ENCODE data around the gene B4GALNT1. TPM values are rescaled to one million over a fixed set of nuclear protein-coding genes. Genes with fewer than 3 reads are reported as not detected.

The B4GALNT1 gene
- total RNA-seq, 2 experiments from 2014 or later: 1.2 to 3.1 TPM

GRCh38 chr12:57641699-57642442 is 8.9 kb upstream of the B4GALNT1 start:
- BruUV-seq (replicated peaks): no TSS peak
- Histone ChIP-seq H3K9me3 (ENCODE audit: low read length) (peaks cover 11% of the 10 kb centered on the region), H3K4me2 (ENCODE audit: low read length) (no peak overlapping the region), H3K4me3 (ENCODE audit: low read depth, low read length, poor library complexity, severe bottlenecking) (no peak overlapping the region), H3K79me2 (ENCODE audit: insufficient read depth, low read depth, low read length) (no peaks in the 10 kb centered on the region), H3K9me2 (ENCODE audit: insufficient read depth, low read length) (no peaks in the 10 kb centered on the region), H4K20me1 (ENCODE audit: insufficient read depth, low read length) (no peaks in the 10 kb centered on the region), H3K36me3 (ENCODE audit: insufficient read depth, low read length) (no peaks in the 10 kb centered on the region), H2AFZ (ENCODE audit: low read length) (no peak overlapping the region), H3K4me1 (ENCODE audit: insufficient read depth, low read length, poor library complexity, severe bottlenecking) (no peaks in the 10 kb centered on the region), H3K27ac (ENCODE audit: low read depth, low read length, poor library complexity, severe bottlenecking) (no peak overlapping the region)
- TF ChIP-seq EZH2phosphoT487 (IDR thresholded peaks at IDR 0.05; ENCODE audit: borderline replicate concordance, low read depth, low read length) (no peak), CTCF (conservative IDR thresholded peaks at IDR 0.05; ENCODE audit: low read length) (no peak)
- intact Hi-C loops (cut with micrococcal nuclease; ENCODE audit: unreplicated experiment): no loop called here
- DNase-seq (ENCODE audit: low spot score): no peak
- ChIA-PET POLR2A (interaction anchor here (0.7 kb wide), 1 partner anchor 30 kb away, joined by 4 read pairs; no protein-coding TSS in a partner anchor), CTCF (ENCODE audit: unreplicated experiment) (no interaction called here)

GRCh38 chr12:57640175-57641042 is 7.4 kb upstream of the B4GALNT1 start:
- no peak overlapping the region for H3K27ac ChIP-seq (ENCODE audit: low read depth, low read length, poor library complexity, severe bottlenecking)
- no peak overlapping the region for H3K4me3 ChIP-seq (ENCODE audit: low read depth, low read length, poor library complexity, severe bottlenecking)
- no peaks in the 10 kb centered on the region for H3K9me2 ChIP-seq (ENCODE audit: insufficient read depth, low read length)
- no peak overlapping the region for H2AFZ ChIP-seq (ENCODE audit: low read length)
- TF ChIP-seq EZH2phosphoT487 (IDR thresholded peaks at IDR 0.05; ENCODE audit: borderline replicate concordance, low read depth, low read length) (no peak), CTCF (conservative IDR thresholded peaks at IDR 0.05; ENCODE audit: low read length) (no peak)
- no peaks in the 10 kb centered on the region for H4K20me1 ChIP-seq (ENCODE audit: insufficient read depth, low read length)
- intact Hi-C loops (cut with micrococcal nuclease; ENCODE audit: unreplicated experiment): no loop called here
- no peak overlapping the region for H3K4me2 ChIP-seq (ENCODE audit: low read length)
- H3K9me3 ChIP-seq (ENCODE audit: low read length): peaks cover 7% of the 10 kb centered on the region; the same call in 1 of the 2 replicates
- ChIA-PET CTCF (ENCODE audit: unreplicated experiment) (no interaction called here), POLR2A (no interaction called here)
- DNase-seq (ENCODE audit: low spot score): no peak
- no peaks in the 10 kb centered on the region for H3K36me3 ChIP-seq (ENCODE audit: insufficient read depth, low read length)
- no TSS peak for BruUV-seq (replicated peaks)
- H3K79me2 ChIP-seq (ENCODE audit: insufficient read depth, low read depth, low read length): no peaks in the 10 kb centered on the region
- no peaks in the 10 kb centered on the region for H3K4me1 ChIP-seq (ENCODE audit: insufficient read depth, low read length, poor library complexity, severe bottlenecking)
